PC-3 (cell line): ENCODE data around the gene LY6G5C. TPM values are rescaled to one million over a fixed set of nuclear protein-coding genes. Genes with fewer than 3 reads are reported as not detected.

Source experiments
- ATAC-seq: fragments of 200-7000 bp; cut with Tn5 transposase; 2 replicates; pipeline ENCODE4 v1.9.1; 2020; ENCODE audit warnings: mild to moderate bottlenecking, moderate library complexity
- BruUV-seq: library from RNA; stranded (reverse); fragments of 400-500 nt; replicated peaks from 2 replicates; lab custom pipeline; 2021; lab: Mats Ljungman, UMichigan
- CTCF ChIA-PET: fragments of 300-600 bp; sonication (Branson Sonifier 250); formaldehyde crosslinking; loops from one replicate; lab custom pipeline; 2022; ENCODE audit warnings: antibody characterized with exemption; lab: Charles Lee
- POLR2A ChIA-PET: fragments of 300-600 bp; sonication (Branson Sonifier 250); formaldehyde crosslinking; loops from one replicate; lab custom pipeline; 2022; ENCODE audit warnings: antibody characterized with exemption; ENCODE audit not compliant: unreplicated experiment; lab: Charles Lee
- DNase-seq: peaks from one replicate; pipeline ENCODE4 v3.0.0-alpha.2; 2015
- H2AFZ ChIP-seq: fragments of 300-600 bp; sonication (generic); 2 replicates; pipeline ENCODE4 v1.6.0; 2016; ENCODE audit warnings: antibody characterized with exemption, low read length
- H3F3A ChIP-seq: fragments of 300-600 bp; sonication (generic); one replicate; pipeline ENCODE4 v1.6.0; 2017; ENCODE audit warnings: antibody characterized with exemption, low read length, control low read depth, mild to moderate bottlenecking; ENCODE audit not compliant: unreplicated experiment
- H3K27ac ChIP-seq: fragments of 300-600 bp; sonication (generic); 2 replicates; pipeline ENCODE4 v1.5.1; 2016; ENCODE audit warnings: mild to moderate bottlenecking, low read length
- H3K27me3 ChIP-seq: fragments of 300-600 bp; sonication (generic); 2 replicates; pipeline ENCODE4 v1.6.1; 2016; ENCODE audit warnings: low read length, mixed read lengths
- H3K36me3 ChIP-seq: fragments of 300-600 bp; sonication (generic); 2 replicates; pipeline ENCODE4 v1.6.1; 2016; ENCODE audit warnings: low read depth, mixed run types, low read length, mixed read lengths
- H3K4me1 ChIP-seq: fragments of 300-600 bp; sonication (generic); 2 replicates; pipeline ENCODE4 v1.5.1; 2016; ENCODE audit warnings: low read length; ENCODE audit not compliant: insufficient read depth
- H3K4me2 ChIP-seq: fragments of 300-600 bp; sonication (generic); 2 replicates; pipeline ENCODE4 v1.6.0; 2016; ENCODE audit warnings: low read length
- H3K4me3 ChIP-seq: fragments of 300-600 bp; sonication (generic); 2 replicates; pipeline ENCODE4 v1.5.1; 2016; ENCODE audit warnings: mild to moderate bottlenecking, low read length, mixed read lengths
- H3K79me2 ChIP-seq: fragments of 300-600 bp; sonication (generic); 2 replicates; pipeline ENCODE4 v1.6.1; 2017; ENCODE audit warnings: low read length, mixed read lengths
- H3K9ac ChIP-seq: fragments of 300-600 bp; sonication (generic); 2 replicates; pipeline ENCODE4 v1.6.0; 2016; ENCODE audit warnings: mild to moderate bottlenecking, low read length
- H3K9me2 ChIP-seq: fragments of 300-600 bp; sonication (generic); replicated peaks from 2 replicates; pipeline ENCODE4 v1.6.1; 2016; ENCODE audit warnings: mixed run types, low read length, mixed read lengths
- H3K9me3 ChIP-seq: fragments of 300-600 bp; sonication (generic); 2 replicates; pipeline ENCODE4 v1.6.1; 2016; ENCODE audit warnings: low read length, mixed read lengths
- H4K20me1 ChIP-seq: fragments of 300-600 bp; sonication (generic); 2 replicates; pipeline ENCODE4 v1.6.1; 2016; ENCODE audit warnings: low read length, mixed read lengths
- EZH2 ChIP-seq: fragments of 300-600 bp; sonication (generic); IDR thresholded peaks from one replicate; pipeline ENCODE4 v1.6.1; 2017; ENCODE audit warnings: antibody characterized with exemption, mild to moderate bottlenecking, low read length; ENCODE audit not compliant: unreplicated experiment
- EZH2phosphoT487 ChIP-seq: fragments of 300-600 bp; sonication (generic); IDR thresholded peaks from 2 replicates; pipeline ENCODE4 v1.6.1; 2018; ENCODE audit warnings: mild to moderate bottlenecking, antibody characterized with exemption, low read length, borderline replicate concordance
- intact Hi-C: fragments of 100-400 bp; cut with micrococcal nuclease; formaldehyde crosslinking; loops from 2 replicates; pipeline ENCODE4 v1.9.0; 2023
- total RNA-seq: library from RNA; depleted of rRNA; stranded (reverse); fragments of >200 nt; gene quantifications from 2 replicates; pipeline ENCODE4 v1.2.3, GENCODE V29; 2014
- TF ChIP-seq, protein P1 (sequence below): fragments of 300-600 bp; sonication (generic); conservative IDR thresholded peaks from 2 replicates; pipeline ENCODE4 v1.5.1; 2017; ENCODE audit warnings: antibody characterized with exemption, low read depth, mild to moderate bottlenecking, low read length

Gene LY6G5C
- total RNA-seq, 1 experiment from 2014 or later = 1.8 TPM

DNA sequence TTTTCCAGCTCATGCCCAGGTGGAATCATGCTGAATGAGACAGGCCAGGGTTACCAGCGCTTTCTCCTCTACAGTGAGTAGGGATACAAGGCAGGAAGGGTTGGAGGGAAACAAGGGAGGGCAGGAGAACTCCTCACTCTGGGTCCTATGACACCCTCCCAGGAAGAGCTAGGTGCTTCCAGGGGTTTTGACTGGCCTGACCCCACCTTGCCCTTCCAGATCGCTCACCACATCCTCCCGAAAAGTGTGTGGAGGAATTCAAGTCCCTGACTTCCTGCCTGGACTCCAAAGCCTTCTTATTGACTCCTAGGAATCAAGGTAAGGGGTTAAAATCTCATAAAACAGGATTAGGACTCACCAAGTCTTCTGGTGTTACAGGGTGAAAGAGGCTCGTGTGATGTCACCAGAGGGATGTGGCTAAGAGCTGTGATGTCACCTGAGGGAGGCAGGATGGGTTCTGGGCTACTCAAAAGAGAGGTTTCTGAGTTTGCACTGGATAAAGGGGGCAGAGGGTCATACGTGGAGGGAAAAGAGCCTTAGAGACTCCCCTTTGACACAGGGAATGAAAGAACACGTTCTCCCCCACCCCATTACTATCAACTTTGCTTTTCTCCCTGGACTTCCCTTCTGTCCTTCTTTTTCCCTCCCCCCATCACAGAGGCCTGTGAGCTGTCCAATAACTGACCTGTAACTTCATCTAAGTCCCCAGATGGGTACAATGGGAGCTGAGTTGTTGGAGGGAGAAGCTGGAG lies 23.3 kb downstream of the LY6G5C start:
- Histone ChIP-seq H2AFZ (no peak overlapping the region), H3K4me2 (peak overlapping the region; percentile 99; the same call in 1 of the 2 replicates), H3K4me3 (no peak overlapping the region), H3K27me3 (no peaks in the 10 kb centered on the region), H3K9me2 (no peaks in the 10 kb centered on the region), H3K36me3 (peaks cover 2% of the 10 kb centered on the region; the same call in 1 of the 2 replicates), H4K20me1 (peaks cover 4% of the 10 kb centered on the region; the same call in 1 of the 2 replicates), H3K4me1 (peaks cover 38% of the 10 kb centered on the region), H3K9me3 (no peaks in the 10 kb centered on the region), H3F3A (no peaks in the 10 kb centered on the region), H3K79me2 (peaks cover 35% of the 10 kb centered on the region), H3K9ac (no peak overlapping the region), H3K27ac (no peak overlapping the region)
- TF ChIP-seq EZH2 (no peak), EZH2phosphoT487 (no peak)
- TF ChIP-seq, protein P1, sequence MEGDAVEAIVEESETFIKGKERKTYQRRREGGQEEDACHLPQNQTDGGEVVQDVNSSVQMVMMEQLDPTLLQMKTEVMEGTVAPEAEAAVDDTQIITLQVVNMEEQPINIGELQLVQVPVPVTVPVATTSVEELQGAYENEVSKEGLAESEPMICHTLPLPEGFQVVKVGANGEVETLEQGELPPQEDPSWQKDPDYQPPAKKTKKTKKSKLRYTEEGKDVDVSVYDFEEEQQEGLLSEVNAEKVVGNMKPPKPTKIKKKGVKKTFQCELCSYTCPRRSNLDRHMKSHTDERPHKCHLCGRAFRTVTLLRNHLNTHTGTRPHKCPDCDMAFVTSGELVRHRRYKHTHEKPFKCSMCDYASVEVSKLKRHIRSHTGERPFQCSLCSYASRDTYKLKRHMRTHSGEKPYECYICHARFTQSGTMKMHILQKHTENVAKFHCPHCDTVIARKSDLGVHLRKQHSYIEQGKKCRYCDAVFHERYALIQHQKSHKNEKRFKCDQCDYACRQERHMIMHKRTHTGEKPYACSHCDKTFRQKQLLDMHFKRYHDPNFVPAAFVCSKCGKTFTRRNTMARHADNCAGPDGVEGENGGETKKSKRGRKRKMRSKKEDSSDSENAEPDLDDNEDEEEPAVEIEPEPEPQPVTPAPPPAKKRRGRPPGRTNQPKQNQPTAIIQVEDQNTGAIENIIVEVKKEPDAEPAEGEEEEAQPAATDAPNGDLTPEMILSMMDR = no peak
- intact Hi-C loops = no loop called here
- BruUV-seq = no TSS peak
- CTCF ChIA-PET = no interaction called here
- no peak for ATAC-seq
- POLR2A ChIA-PET = no interaction called here
- DNase-seq = peak; percentile 19

DNA sequence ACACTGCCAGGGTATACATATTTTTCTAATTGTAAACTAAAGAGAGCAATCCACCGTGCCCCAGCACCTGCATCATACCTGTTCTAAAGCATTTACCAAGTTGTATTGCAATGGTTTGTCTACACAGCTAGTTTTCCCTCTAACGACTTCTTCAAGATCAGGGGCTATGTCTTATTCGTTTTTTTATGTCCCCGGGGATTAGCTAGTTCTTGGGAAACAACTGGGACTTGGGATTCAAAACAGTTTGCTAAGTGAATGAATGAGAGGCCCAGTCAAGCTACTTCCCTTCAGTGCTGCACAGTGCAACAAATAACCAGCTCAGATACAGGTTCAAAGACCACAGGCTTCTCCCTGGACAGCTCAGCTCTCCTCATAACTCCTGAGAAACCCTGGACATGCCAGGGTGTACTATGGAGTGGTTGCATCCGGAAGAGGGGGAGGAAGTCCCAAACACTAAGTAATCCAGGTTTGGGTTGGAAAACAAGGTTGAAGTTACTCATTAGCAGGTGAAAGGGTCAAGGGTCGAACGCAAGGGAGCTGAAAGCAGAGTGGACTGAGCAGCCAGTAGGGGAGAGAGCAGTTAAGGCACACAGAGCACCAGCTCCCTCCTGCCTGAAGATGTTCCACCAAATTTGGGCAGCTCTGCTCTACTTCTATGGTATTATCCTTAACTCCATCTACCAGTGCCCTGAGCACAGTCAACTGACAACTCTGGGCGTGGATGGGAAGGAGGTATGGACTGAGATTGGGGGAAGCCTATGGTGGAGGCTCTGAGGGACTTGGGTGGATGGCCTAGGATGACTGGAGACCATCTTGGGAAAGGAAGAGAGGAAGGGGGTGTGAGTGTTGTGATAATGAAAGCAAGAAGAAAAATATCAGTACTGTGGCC lies 25.3 kb downstream of the LY6G5C start, which contains the start of gene APOM:
TSS of gene APOM (plus strand) at position 546 of the 889 bp plus-strand sequence. CDS start at position 619, 73 bp downstream.
- no peak within 1 kb of the TSS for H3K4me3 ChIP-seq
- peaks cover 44% of the 10 kb centered on the region for H3K4me1 ChIP-seq
- no peaks in the 10 kb centered on the region for H3K27me3 ChIP-seq
- ATAC-seq = no peak
- ChIA-PET CTCF (no interaction called here), POLR2A (no interaction called here)
- no peaks in the 10 kb centered on the region for H3K9me2 ChIP-seq
- intact Hi-C loops = no loop called here
- H3K9me3 ChIP-seq = no peaks in the 10 kb centered on the region
- no peak within 1 kb of the TSS for H3K9ac ChIP-seq
- H3K4me2 ChIP-seq = no peak within 1 kb of the TSS
- DNase-seq = no peak
- BruUV-seq = no TSS peak
- H2AFZ ChIP-seq = no peak within 1 kb of the TSS
- peaks cover 53% of the 10 kb centered on the region for H3K79me2 ChIP-seq
- TF ChIP-seq EZH2 (no peak), EZH2phosphoT487 (no peak)
- TF ChIP-seq, protein P1 = no peak
- no peaks in the 10 kb centered on the region for H3F3A ChIP-seq
- peaks cover 4% of the 10 kb centered on the region; the same call in 1 of the 2 replicates for H4K20me1 ChIP-seq
- 0 out of 2 replicates have a peak, but pooled peaks cover 5% of the 10 kb centered on the region for H3K36me3 ChIP-seq
- no peak within 1 kb of the TSS for H3K27ac ChIP-seq
